Activated CD8-positive, alpha-beta memory T cell treated with anti-CD3 and anti-CD28 coated beads, Interleukin-2, amount 50 U/mL, for 48 hours (primary cell): ENCODE measurements around the gene SLC13A4.
"Not testable (repeated sequence)": the region's sequence is repeated elsewhere in the genome, so short reads cannot be mapped to it uniquely, and the experiment has no call there.

Source experiments
- DNase-seq: peaks from one replicate; pipeline ENCODE4 v3.0.0-alpha.2; 2020

Gene SLC13A4

GRCh38 chr7:135747366-135747765 is 19.4 kb upstream of the SLC13A4 start:
- no peak for DNase-seq

- no peak for DNase-seq
Measured at GRCh38 chr7:135745703-135746312, 17.8 kb upstream of the SLC13A4 start.

- DNase-seq, result no peak
Measured at GRCh38 chr7:135744938-135745702, 17.1 kb upstream of the SLC13A4 start.

GRCh38 chr7:135743907-135744731 is 16.1 kb upstream of the SLC13A4 start:
- no peak for DNase-seq

GRCh38 chr7:135742371-135742770 is 14.4 kb upstream of the SLC13A4 start:
- DNase-seq, result no peak

GRCh38 chr7:135741905-135742304 is 13.9 kb upstream of the SLC13A4 start:
- no peak for DNase-seq

GRCh38 chr7:135740889-135741288 is 12.9 kb upstream of the SLC13A4 start:
- no peak for DNase-seq

GRCh38 chr7:135737306-135737647 is 9.3 kb upstream of the SLC13A4 start:
- DNase-seq, result not testable (repeated sequence)

- no peak for DNase-seq
Measured at GRCh38 chr7:135736586-135737305, 8.8 kb upstream of the SLC13A4 start.

- no peak for DNase-seq
Measured at GRCh38 chr7:135734343-135734689, 6.3 kb upstream of the SLC13A4 start.

GRCh38 chr7:135733603-135734342 is 5.8 kb upstream of the SLC13A4 start:
- no peak for DNase-seq

- DNase-seq, result no peak
Measured at GRCh38 chr7:135731131-135731530, 3.1 kb upstream of the SLC13A4 start.

- no peak for DNase-seq
Measured at GRCh38 chr7:135729230-135729629, 1.2 kb upstream of the SLC13A4 start.

GRCh38 chr7:135726911-135727673 is 894 bp downstream of the SLC13A4 start:
- DNase-seq, result no peak

- DNase-seq, result no peak
Measured at GRCh38 chr7:135726276-135726788, 1.7 kb downstream of the SLC13A4 start.

- no peak for DNase-seq
Measured at GRCh38 chr7:135723411-135723810, 4.6 kb downstream of the SLC13A4 start.

- DNase-seq, result no peak
Measured at GRCh38 chr7:135721198-135721820, 6.7 kb downstream of the SLC13A4 start.

GRCh38 chr7:135719688-135720087 is 8.3 kb downstream of the SLC13A4 start:
- DNase-seq, result no peak

- DNase-seq, result no peak
Measured at GRCh38 chr7:135718794-135719437, 9.1 kb downstream of the SLC13A4 start.

GRCh38 chr7:135718219-135718618 is 9.8 kb downstream of the SLC13A4 start:
- no peak for DNase-seq

GRCh38 chr7:135717693-135718092 is 10.3 kb downstream of the SLC13A4 start:
- no peak for DNase-seq
